CD14-positive monocyte (primary cell): ENCODE measurements around the gene NAT10. TPM values are rescaled to one million over a fixed set of nuclear protein-coding genes. Genes with fewer than 3 reads are reported as not detected.
A peak's percentile ranks its signal among the peaks of the same experiment; 100 is the strongest.

ENCODE experiments used
- DNase-seq, 3 donors: peaks; one replicate each; pipeline ENCODE4 v3.0.0-alpha.2; 2011 to 2022
- H2AFZ ChIP-seq: 2 replicates; pipeline ENCODE4 v1.6.0; 2012; ENCODE audit warnings: mild to moderate bottlenecking, low read depth, low read length, inconsistent platforms; ENCODE audit not compliant: insufficient read depth, poor library complexity, severe bottlenecking
- H3K27ac ChIP-seq, 2 donors: 1 replicate in 1 of 2; 2 replicates in 1 of 2; pipeline ENCODE4 v1.5.1; 2012 to 2013; ENCODE audit warnings: low read length in 2 of 2, control low read depth in 1 of 2, inconsistent platforms in 1 of 2, low read depth in 1 of 2, mild to moderate bottlenecking in 1 of 2
- H3K27me3 ChIP-seq, 2 donors: one replicate each; pipeline versions ENCODE4 v1.6.0 to v1.6.1; 2011 to 2013; ENCODE audit warnings: low read length in 2 of 2; ENCODE audit not compliant: control insufficient read depth in 2 of 2, insufficient read depth in 2 of 2
- H3K36me3 ChIP-seq, 2 donors: replicated peaks in 1 of 2; 1 replicate in 1 of 2; 2 replicates in 1 of 2; pipeline versions ENCODE4 v1.5.1 to v1.6.1; 2012 to 2013; ENCODE audit warnings: low read length in 2 of 2, control low read depth in 1 of 2, inconsistent platforms in 1 of 2, mild to moderate bottlenecking in 1 of 2; ENCODE audit not compliant: insufficient read depth in 2 of 2, control insufficient read depth in 1 of 2
- H3K4me1 ChIP-seq, 2 donors: 1 replicate in 1 of 2; 2 replicates in 1 of 2; pipeline versions ENCODE4 v1.5.1 to v1.6.1; 2012 to 2013; ENCODE audit warnings: low read length in 2 of 2, control low read depth in 1 of 2, inconsistent platforms in 1 of 2, mild to moderate bottlenecking in 1 of 2, moderate library complexity in 1 of 2; ENCODE audit not compliant: insufficient read depth in 2 of 2, control insufficient read depth in 1 of 2
- H3K4me2 ChIP-seq: replicated peaks from 2 replicates; pipeline ENCODE3; 2012; ENCODE audit warnings: low read length, moderate library complexity, mild to moderate bottlenecking; ENCODE audit not compliant: poor library complexity, severe bottlenecking; ENCODE audit errors: extremely low read depth
- H3K4me3 ChIP-seq, 3 experiments: fragments of 200-600 bp in 1 of 3; sonication (generic) in 1 of 3; replicated peaks in 1 of 3; 1 replicate in 2 of 3; 2 replicates in 1 of 3; pipeline ENCODE4 v1.5.1; 2011 to 2013; ENCODE audit warnings: low read length in 3 of 3, mild to moderate bottlenecking in 3 of 3, control low read depth in 2 of 3, low read depth in 2 of 3, inconsistent platforms in 1 of 3, moderate library complexity in 1 of 3
- H3K79me2 ChIP-seq: 2 replicates; pipeline ENCODE4 v1.6.0; 2012; ENCODE audit warnings: mild to moderate bottlenecking, control low read depth, inconsistent platforms, low read length, moderate library complexity; ENCODE audit not compliant: insufficient read depth
- H3K9ac ChIP-seq: 2 replicates; pipeline ENCODE4 v1.6.0; 2017; ENCODE audit warnings: low read length, mild to moderate bottlenecking; ENCODE audit not compliant: insufficient read depth, poor library complexity, severe bottlenecking
- H3K9me3 ChIP-seq, 2 donors: replicated peaks in 1 of 2; 1 replicate in 1 of 2; 2 replicates in 1 of 2; pipeline versions ENCODE4 v1.5.1 to v1.6.1; 2012 to 2013; ENCODE audit warnings: low read length in 2 of 2, control low read depth in 1 of 2; ENCODE audit not compliant: control insufficient read depth in 1 of 2, insufficient read depth in 1 of 2
- H4K20me1 ChIP-seq: 2 replicates; pipeline ENCODE4 v1.6.0; 2012; ENCODE audit warnings: mild to moderate bottlenecking, low read length, control low read depth, moderate library complexity; ENCODE audit not compliant: insufficient read depth
- H3K27ac Mint-ChIP-seq, 7 donors: one replicate each; pipeline ENCODE4 v1.8.0; 2020; ENCODE audit warnings: mild to moderate bottlenecking in 7 of 7, mixed read lengths in 7 of 7, moderate library complexity in 6 of 7, inconsistent platforms in 2 of 7
- H3K27me3 Mint-ChIP-seq, 3 donors: one replicate each; pipeline ENCODE4 v1.8.0; 2021 to 2022; ENCODE audit warnings: low read depth in 3 of 3, mild to moderate bottlenecking in 3 of 3, mixed read lengths in 3 of 3, moderate library complexity in 3 of 3, inconsistent platforms in 1 of 3
- H3K36me3 Mint-ChIP-seq, 2 donors: one replicate each; pipeline ENCODE4 v1.8.0; 2020; ENCODE audit warnings: mixed read lengths in 2 of 2, inconsistent platforms in 1 of 2, mild to moderate bottlenecking in 1 of 2
- H3K4me1 Mint-ChIP-seq: one replicate; pipeline ENCODE4 v1.8.0; 2020; ENCODE audit warnings: mild to moderate bottlenecking, mixed read lengths
- H3K4me3 Mint-ChIP-seq, 2 donors: one replicate each; pipeline ENCODE4 v1.8.0; 2020; ENCODE audit warnings: mild to moderate bottlenecking in 2 of 2, mixed read lengths in 2 of 2, moderate library complexity in 1 of 2
- H3K9me3 Mint-ChIP-seq, 7 donors: one replicate each; pipeline ENCODE4 v1.8.0; 2020 to 2022; ENCODE audit warnings: mixed read lengths in 7 of 7, mild to moderate bottlenecking in 6 of 7, moderate library complexity in 6 of 7, inconsistent platforms in 2 of 7
- CTCF ChIP-seq: fragments of 200-600 bp; IDR thresholded peaks from one replicate; pipeline ENCODE4 v1.8.0; 2022; ENCODE audit warnings: antibody characterized with exemption, mild to moderate bottlenecking
- WGBS: methylation state at CpG from one replicate; pipeline ENCODE4 v1.1.5; 2013; ENCODE audit warnings: missing lambda C conversion rate; ENCODE audit not compliant: insufficient coverage; 5-methylcytosine and 5-hydroxymethylcytosine counted together
- intact Hi-C, 2 donors: fragments of 100-400 bp; cut with micrococcal nuclease; formaldehyde crosslinking; loops; one replicate each; pipeline versions ENCODE4 v1.15.0 to v1.15.1; 2023
- polyA plus RNA-seq, 3 donors: library from polyadenylated mRNA; depleted of rRNA in 1 of 3; unstranded in 2 of 3; stranded (reverse) in 1 of 3; fragments of 300-500 nt in 2 of 3; fragments of >200 nt in 1 of 3; fragmentation: Illumina TruSeq in 2 of 3; gene quantifications; 1 replicate in 2 of 3; 2 replicates in 1 of 3; pipeline ENCODE4 v1.2.3, GENCODE V29; 2012 to 2021

NAT10 gene
- polyA plus RNA-seq, 3 donors = 10.1 to 13.3 (median 13.1) TPM

GRCh38 chr11:34149786-34150185, 44.4 kb downstream of the NAT10 start:
- Histone ChIP-seq H3K4me3 (no peak overlapping the region), H2AFZ (no peak overlapping the region), H3K4me2 (no peak overlapping the region), H3K27ac (no peak overlapping the region), H3K9ac (no peak overlapping the region), H3K27me3 (no peaks in the 10 kb centered on the region), H3K4me1 (peaks cover 38% of the 10 kb centered on the region in 2 donors), H3K79me2 (no peaks in the 10 kb centered on the region), H3K9me3 (no peaks in the 10 kb centered on the region), H3K36me3 (peaks cover 42 to 67% of the 10 kb centered on the region in 2 donors), H4K20me1 (no peaks in the 10 kb centered on the region)
- Mint-ChIP-seq H3K4me1 (peaks cover 46% of the 10 kb centered on the region), H3K4me3 (no peak overlapping the region), H3K27ac (peak overlapping the region in 4 of 7 donors; percentile 12 to 82 (median 56)), H3K9me3 (no peaks in the 10 kb centered on the region), H3K36me3 (peaks cover 56 to 57% of the 10 kb centered on the region in 2 donors), H3K27me3 (peaks cover 0 to 2% (median 0%) of the 10 kb centered on the region in 3 donors)
- WGBS = 88% methylated on average over 13 of the region's 13 CpGs
- intact Hi-C loops = no loop called here
- no peak for DNase-seq
- TF ChIP-seq CTCF = no peak

- no peak overlapping the region for H2AFZ ChIP-seq
- H3K27ac Mint-ChIP-seq = peak overlapping the region in 3 of 7 donors; percentile 10 to 21 (median 21)
- peaks cover 0 to 2% (median 0%) of the 10 kb centered on the region in 3 donors for H3K27me3 Mint-ChIP-seq
- no peak overlapping the region for H3K9ac ChIP-seq
- no peak overlapping the region for H3K4me2 ChIP-seq
- no peak for DNase-seq
- H3K4me1 ChIP-seq = peaks cover 40% of the 10 kb centered on the region in 2 donors
- H4K20me1 ChIP-seq = no peaks in the 10 kb centered on the region
- no peaks in the 10 kb centered on the region for H3K79me2 ChIP-seq
- H3K27me3 ChIP-seq = no peaks in the 10 kb centered on the region
- intact Hi-C loops = no loop called here
- no peaks in the 10 kb centered on the region for H3K9me3 ChIP-seq
- H3K36me3 ChIP-seq = peaks cover 36 to 63% of the 10 kb centered on the region in 2 donors
- H3K9me3 Mint-ChIP-seq = no peaks in the 10 kb centered on the region
- peak overlapping the region in 1 of 2 donors; percentile 12 for H3K27ac ChIP-seq
- no peak overlapping the region for H3K4me3 Mint-ChIP-seq
- no peak overlapping the region for H3K4me3 ChIP-seq
- H3K4me1 Mint-ChIP-seq = peaks cover 45% of the 10 kb centered on the region
- TF ChIP-seq CTCF = no peak
- H3K36me3 Mint-ChIP-seq = peaks cover 49% of the 10 kb centered on the region in 2 donors
- 100% methylated on average over 4 of the region's 6 CpGs for WGBS
Observed at GRCh38 chr11:34150494-34151151, 45.2 kb downstream of the NAT10 start.
